GM10266 (cell line): ENCODE measurements around the gene SPATA31D4.

ENCODE experiments used
- DNase-seq: peaks from one replicate; pipeline ENCODE4 v3.0.0; 2012; ENCODE audit errors: extremely low spot score
- CTCF ChIP-seq: IDR thresholded peaks from 2 replicates; pipeline ENCODE4 v1.5.1; 2012; ENCODE audit warnings: mild to moderate bottlenecking, low read depth; ENCODE audit not compliant: control insufficient read depth, insufficient read depth; ENCODE audit errors: missing control alignments

The SPATA31D4 gene

GRCh38 chr9:81894891-81895290, 33.3 kb upstream of the SPATA31D4 start:
- TF ChIP-seq CTCF, result no peak
- no peak for DNase-seq

DNA sequence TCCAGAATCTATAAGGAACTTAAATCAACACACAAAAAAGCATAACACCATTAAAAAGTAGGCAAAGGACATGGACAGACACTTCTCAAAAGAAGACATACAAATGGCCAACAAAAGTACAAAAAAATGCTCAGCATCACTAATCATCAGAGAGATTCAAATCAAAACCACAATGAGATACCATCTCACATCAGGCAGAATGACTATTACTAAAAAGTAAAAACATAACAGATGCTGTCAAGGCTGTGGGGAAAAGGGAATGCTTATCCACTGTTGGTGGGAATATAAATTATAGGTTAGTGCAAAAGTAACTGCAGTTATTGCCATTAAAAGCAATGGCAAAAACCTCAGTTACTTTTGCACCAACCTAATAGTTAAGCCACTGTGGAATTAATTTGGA, 32.2 kb upstream of the SPATA31D4 start:
- TF ChIP-seq CTCF, result no peak
- DNase-seq, result no peak

GRCh38 chr9:81898851-81899250, 29.4 kb upstream of the SPATA31D4 start:
- DNase-seq, result no peak
- TF ChIP-seq CTCF, result no peak

- DNase-seq, result no peak
- TF ChIP-seq CTCF, result no peak
These were observed 26.0 kb upstream of the SPATA31D4 start for GRCh38 chr9:81902196-81902595.

GRCh38 chr9:81902626-81903025, 25.6 kb upstream of the SPATA31D4 start:
- TF ChIP-seq CTCF, result no peak
- no peak for DNase-seq

- TF ChIP-seq CTCF, result no peak
- no peak for DNase-seq
These were observed 21.6 kb upstream of the SPATA31D4 start for GRCh38 chr9:81906671-81907070.

GRCh38 chr9:81912135-81912534, 16.1 kb upstream of the SPATA31D4 start:
- DNase-seq, result no peak
- no peak for TF ChIP-seq CTCF
